ENCODE results near the gene TIMP2. TPM values are rescaled to one million over a fixed set of nuclear protein-coding genes. Genes with fewer than 3 reads are reported as not detected.

The TIMP2 gene
- total RNA-seq, 2 experiments from 2014 or later: 6.2 to 7.0 TPM

GRCh38 chr17:78852709-78853121, 72.5 kb downstream of the TIMP2 start:
- no peak overlapping the region for H3K4me3 Mint-ChIP-seq
- no peaks in the 10 kb centered on the region for H3K36me3 Mint-ChIP-seq (ENCODE audit: low read depth)
- Histone ChIP-seq H3K36me3 (ENCODE audit: insufficient read depth, low read length) (peaks cover 2% of the 10 kb centered on the region), H3K27ac (ENCODE audit: low read depth in 1 of 2, low read length in 2 of 2) (no peak overlapping the region), H3K4me1 (ENCODE audit: insufficient read depth, low read length) (no peaks in the 10 kb centered on the region), H3K27me3 (ENCODE audit: control insufficient read depth in 1 of 2, insufficient read depth in 2 of 2, low read length in 2 of 2) (no peaks in the 10 kb centered on the region), H3K9me3 (ENCODE audit: control insufficient read depth in 1 of 2, insufficient read depth in 1 of 2, low read length in 2 of 2) (peaks cover 0 to 3% of the 10 kb centered on the region in 2 experiments), H3K4me3 (ENCODE audit: low read length) (no peak overlapping the region)
- no peak overlapping the region for H3K27ac Mint-ChIP-seq
- intact Hi-C loops (cut with DNase I, micrococcal nuclease): no loop called here
- no peaks in the 10 kb centered on the region for H3K27me3 Mint-ChIP-seq
- POLR2A ChIA-PET: no interaction called here
- no peak for DNase-seq
- no peaks in the 10 kb centered on the region for H3K4me1 Mint-ChIP-seq (ENCODE audit: low read depth)
- no peak for ATAC-seq (ENCODE audit: poor library complexity)
- TF ChIP-seq CTCF (IDR thresholded peaks at IDR 0.05): no peak
- CTCF ChIA-PET: no interaction called here
- H3K9me3 Mint-ChIP-seq: no peaks in the 10 kb centered on the region

DNA sequence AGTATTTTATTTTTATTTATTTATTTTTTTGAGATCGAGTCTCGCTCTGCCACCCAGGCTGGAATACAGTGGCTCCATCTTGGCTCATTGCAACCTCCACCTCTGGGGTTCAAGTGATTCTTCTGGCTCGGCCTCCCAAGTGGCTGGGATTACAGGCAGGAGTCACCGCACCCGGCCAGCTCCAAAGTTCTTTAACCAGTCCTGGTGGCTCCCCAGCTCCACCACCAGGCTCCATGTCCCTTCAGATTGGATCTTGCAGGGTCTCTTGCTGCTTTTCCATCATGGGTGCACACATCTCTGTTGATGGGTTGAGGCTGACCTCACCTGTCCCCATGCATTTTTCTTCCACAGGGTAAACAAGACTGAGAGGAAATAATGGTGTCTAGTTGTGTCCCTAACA, 76.2 kb downstream of the TIMP2 start:
- intact Hi-C loops (cut with DNase I, micrococcal nuclease): loop anchor here in 1 of 2 experiments (10.0 kb wide), 1 partner anchor 594 kb away; no protein-coding TSS in a partner anchor
- CTCF ChIA-PET: no interaction called here

GRCh38 chr17:78847052-78847451, 78.1 kb downstream of the TIMP2 start:
- no peak overlapping the region for H3K4me3 ChIP-seq (ENCODE audit: low read length)
- H3K4me1 ChIP-seq (ENCODE audit: insufficient read depth, low read length): peaks cover 13% of the 10 kb centered on the region
- no peaks in the 10 kb centered on the region for H3K27me3 ChIP-seq (ENCODE audit: control insufficient read depth in 1 of 2, insufficient read depth in 2 of 2, low read length in 2 of 2)
- no peaks in the 10 kb centered on the region for H3K27me3 Mint-ChIP-seq
- H3K4me1 Mint-ChIP-seq (ENCODE audit: low read depth): peaks cover 8% of the 10 kb centered on the region
- intact Hi-C loops (cut with DNase I, micrococcal nuclease): loop anchor here in 1 of 2 experiments (10.0 kb wide), 1 partner anchor 592 kb away; no protein-coding TSS in a partner anchor
- DNase-seq: no peak
- TF ChIP-seq CTCF (IDR thresholded peaks at IDR 0.05): no peak
- ATAC-seq (ENCODE audit: poor library complexity): no peak
- no peaks in the 10 kb centered on the region for H3K36me3 ChIP-seq (ENCODE audit: insufficient read depth, low read length)
- CTCF ChIA-PET: interaction anchor here (1.3 kb wide), 1 partner anchor 19 kb away, joined by 3 read pairs; no protein-coding TSS in a partner anchor
- H3K27ac Mint-ChIP-seq: no peak overlapping the region
- H3K36me3 Mint-ChIP-seq (ENCODE audit: low read depth): no peaks in the 10 kb centered on the region
- POLR2A ChIA-PET: no interaction called here
- no peaks in the 10 kb centered on the region for H3K9me3 Mint-ChIP-seq
- H3K4me3 Mint-ChIP-seq: no peak overlapping the region
- no peak overlapping the region for H3K27ac ChIP-seq (ENCODE audit: low read depth in 1 of 2, low read length in 2 of 2)
- H3K9me3 ChIP-seq (ENCODE audit: control insufficient read depth in 1 of 2, insufficient read depth in 1 of 2, low read length in 2 of 2): no peaks in the 10 kb centered on the region

More for the DNA sequence above, 76.2 kb downstream of the TIMP2 start:
- Histone ChIP-seq H3K4me3 (ENCODE audit: low read length) (no peak overlapping the region), H3K36me3 (ENCODE audit: insufficient read depth, low read length) (no peaks in the 10 kb centered on the region), H3K4me1 (ENCODE audit: insufficient read depth, low read length) (peaks cover 2% of the 10 kb centered on the region), H3K27ac (ENCODE audit: low read depth in 1 of 2, low read length in 2 of 2) (no peak overlapping the region), H3K9me3 (ENCODE audit: control insufficient read depth in 1 of 2, insufficient read depth in 1 of 2, low read length in 2 of 2) (no peaks in the 10 kb centered on the region), H3K27me3 (ENCODE audit: control insufficient read depth in 1 of 2, insufficient read depth in 2 of 2, low read length in 2 of 2) (no peaks in the 10 kb centered on the region)
- no peak overlapping the region for H3K4me3 Mint-ChIP-seq
- H3K27ac Mint-ChIP-seq: no peak overlapping the region
- H3K27me3 Mint-ChIP-seq: no peaks in the 10 kb centered on the region
- POLR2A ChIA-PET: no interaction called here
- ATAC-seq (ENCODE audit: poor library complexity): no peak
- no peak for DNase-seq
- H3K4me1 Mint-ChIP-seq (ENCODE audit: low read depth): no peaks in the 10 kb centered on the region
- no peaks in the 10 kb centered on the region for H3K36me3 Mint-ChIP-seq (ENCODE audit: low read depth)
- no peak for TF ChIP-seq CTCF (IDR thresholded peaks at IDR 0.05)
- H3K9me3 Mint-ChIP-seq: no peaks in the 10 kb centered on the region
